Measurements from ENCODE around the gene CCDC30. TPM values are rescaled to one million over a fixed set of nuclear protein-coding genes. Genes with fewer than 3 reads are reported as not detected.

Gene CCDC30
- total and polyA plus RNA-seq, 9 donors = 3.8 to 11.7 (median 6.7) TPM

- Histone ChIP-seq H3K27me3 (no peaks in the 10 kb centered on the region), H3K27ac (no peak overlapping the region), H3K4me3 (no peak overlapping the region), H3K4me1 (ENCODE audit: insufficient read depth) (no peaks in the 10 kb centered on the region), H3K9me3 (no peaks in the 10 kb centered on the region), H3K36me3 (no peaks in the 10 kb centered on the region)
- WGBS, 3 donors = 85 to 88% (median 86%) methylated on average over 3 of the region's 3 CpGs
- TF ChIP-seq CTCF (IDR thresholded peaks at IDR 0.05) = no peak
- no peak for TF ChIP-seq POLR2A (IDR thresholded peaks at IDR 0.05)
- TF ChIP-seq EP300 (IDR thresholded peaks at IDR 0.05) = no peak
- intact Hi-C loops (cut with DNase I) = no loop called here
- DNase-seq = no peak
These were observed 32.6 kb upstream of the CCDC30 start for GRCh38 chr1:42430286-42431135.

- WGBS, 3 donors = 91 to 94% (median 91%) methylated on average over 3 of the region's 3 CpGs
- Histone ChIP-seq H3K4me3 (no peak overlapping the region), H3K9me3 (no peaks in the 10 kb centered on the region), H3K27me3 (no peaks in the 10 kb centered on the region), H3K4me1 (ENCODE audit: insufficient read depth) (no peaks in the 10 kb centered on the region), H3K27ac (no peak overlapping the region), H3K36me3 (no peaks in the 10 kb centered on the region)
- no peak for DNase-seq
- intact Hi-C loops (cut with DNase I) = no loop called here
- no peak for TF ChIP-seq EP300 (IDR thresholded peaks at IDR 0.05)
- TF ChIP-seq POLR2A (IDR thresholded peaks at IDR 0.05) = no peak
- no peak for TF ChIP-seq CTCF (IDR thresholded peaks at IDR 0.05)
These were observed 31.6 kb upstream of the CCDC30 start for GRCh38 chr1:42431514-42431913.

GRCh38 chr1:42432714-42433113, 30.4 kb upstream of the CCDC30 start:
- 79 to 86% (median 84%) methylated on average over 4 of the region's 4 CpGs for WGBS, 3 donors
- Histone ChIP-seq H3K27ac (no peak overlapping the region), H3K9me3 (no peaks in the 10 kb centered on the region), H3K4me3 (no peak overlapping the region), H3K4me1 (ENCODE audit: insufficient read depth) (no peaks in the 10 kb centered on the region), H3K36me3 (no peaks in the 10 kb centered on the region), H3K27me3 (no peaks in the 10 kb centered on the region)
- TF ChIP-seq EP300 (IDR thresholded peaks at IDR 0.05) (no peak), CTCF (IDR thresholded peaks at IDR 0.05) (no peak), POLR2A (IDR thresholded peaks at IDR 0.05) (no peak)
- no peak for DNase-seq
- intact Hi-C loops (cut with DNase I) = no loop called here

GRCh38 chr1:42433369-42433768, 29.7 kb upstream of the CCDC30 start:
- Histone ChIP-seq H3K27me3 (no peaks in the 10 kb centered on the region), H3K36me3 (no peaks in the 10 kb centered on the region), H3K9me3 (no peaks in the 10 kb centered on the region), H3K27ac (no peak overlapping the region), H3K4me3 (no peak overlapping the region), H3K4me1 (ENCODE audit: insufficient read depth) (no peaks in the 10 kb centered on the region)
- intact Hi-C loops (cut with DNase I) = no loop called here
- TF ChIP-seq POLR2A (IDR thresholded peaks at IDR 0.05) = no peak
- TF ChIP-seq CTCF (IDR thresholded peaks at IDR 0.05) = no peak
- TF ChIP-seq EP300 (IDR thresholded peaks at IDR 0.05) = no peak
- WGBS, 3 donors = 29 to 41% (median 31%) methylated on average over 6 of the region's 6 CpGs
- DNase-seq = no peak
